IgD-negative memory B cell (primary cell): ENCODE measurements around the gene AIG1. TPM values are rescaled to one million over a fixed set of nuclear protein-coding genes. Genes with fewer than 3 reads are reported as not detected.
"Not testable (repeated sequence)": the region's sequence is repeated elsewhere in the genome, so short reads cannot be mapped to it uniquely, and the experiment has no call there.

Experiments used
- H3K27ac Mint-ChIP-seq, 3 donors: one replicate each; pipeline ENCODE4 v1.8.0; 2020 to 2022; ENCODE audit warnings: mild to moderate bottlenecking in 3 of 3, mixed read lengths in 3 of 3, moderate library complexity in 1 of 3
- H3K27me3 Mint-ChIP-seq: one replicate; pipeline ENCODE4 v1.8.0; 2021; ENCODE audit warnings: mixed read lengths
- H3K36me3 Mint-ChIP-seq: one replicate; pipeline ENCODE4 v1.8.0; 2020; ENCODE audit warnings: mild to moderate bottlenecking, mixed read lengths
- H3K4me1 Mint-ChIP-seq, 3 donors: one replicate each; pipeline ENCODE4 v1.8.0; 2020 to 2022; ENCODE audit warnings: mixed read lengths in 3 of 3, mild to moderate bottlenecking in 1 of 3
- H3K4me3 Mint-ChIP-seq, 4 donors: one replicate each; pipeline ENCODE4 v1.8.0; 2020 to 2022; ENCODE audit warnings: mild to moderate bottlenecking in 4 of 4, mixed read lengths in 4 of 4, moderate library complexity in 3 of 4
- H3K9me3 Mint-ChIP-seq, 3 donors: one replicate each; pipeline ENCODE4 v1.8.0; 2020 to 2021; ENCODE audit warnings: mixed read lengths in 3 of 3, mild to moderate bottlenecking in 1 of 3
- polyA plus RNA-seq: library from polyadenylated mRNA; unstranded; fragments of 300-500 nt; fragmentation: Illumina TruSeq; gene quantifications from one replicate; pipeline ENCODE4 v1.2.3, GENCODE V29; 2021

AIG1 gene
- polyA plus RNA-seq, 1 donor from 2014 or later: 23.0 TPM

DNA sequence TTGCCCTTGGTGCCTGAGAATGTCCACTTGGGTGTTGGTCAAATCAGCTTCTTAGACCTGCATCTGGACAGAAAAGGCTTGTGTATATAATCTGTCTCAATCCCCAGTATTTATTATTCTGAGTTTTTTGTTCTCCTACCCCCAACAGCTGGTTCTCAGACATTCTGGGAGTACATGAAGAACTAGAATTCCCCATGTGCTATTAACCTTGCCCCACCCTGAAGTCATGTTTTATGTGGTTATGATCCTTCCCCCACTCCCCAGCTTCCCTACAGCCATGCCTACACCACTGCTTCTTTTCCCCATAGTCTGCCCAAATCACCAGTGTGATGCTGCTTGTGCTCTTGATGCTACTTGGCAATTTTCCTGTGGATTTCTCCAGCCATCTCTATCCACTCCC is 232.8 kb downstream of the AIG1 start:
- Mint-ChIP-seq H3K27ac (no peak overlapping the region), H3K4me1 (no peaks in the 10 kb centered on the region), H3K9me3 (no peaks in the 10 kb centered on the region), H3K4me3 (no peak overlapping the region), H3K27me3 (no peaks in the 10 kb centered on the region), H3K36me3 (peaks cover 6% of the 10 kb centered on the region)

DNA sequence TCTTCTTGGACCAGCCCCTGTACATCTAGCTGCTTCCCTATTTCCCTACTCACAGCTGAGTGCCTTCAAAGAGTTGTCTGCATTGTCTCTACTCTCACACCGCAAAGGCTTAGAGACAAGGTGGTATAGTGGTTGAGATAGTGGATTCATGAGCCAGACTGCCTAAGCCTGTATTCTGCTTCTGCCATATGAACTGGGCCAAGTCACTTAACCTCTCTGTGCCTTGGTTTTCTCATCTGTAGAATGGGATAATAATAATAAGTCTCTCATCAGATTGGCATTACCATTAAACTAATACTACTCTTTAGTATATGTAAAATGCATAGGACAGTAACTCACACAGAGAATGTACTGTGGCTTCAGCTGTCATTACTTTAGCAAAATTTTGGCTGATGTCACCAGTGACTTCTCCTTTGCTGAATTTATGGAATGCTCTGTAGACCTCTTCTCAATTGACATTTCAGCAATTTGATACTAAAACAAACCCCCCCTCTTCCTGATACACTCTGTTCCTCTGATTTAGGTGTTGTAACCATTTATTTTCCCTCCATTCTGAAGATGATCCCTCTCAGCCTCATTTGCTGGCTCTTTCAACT is 233.7 kb downstream of the AIG1 start:
- Mint-ChIP-seq H3K4me3 (no peak overlapping the region), H3K27me3 (no peaks in the 10 kb centered on the region), H3K27ac (no peak overlapping the region), H3K4me1 (peaks cover 0 to 1% (median 0%) of the 10 kb centered on the region in 3 donors), H3K9me3 (no peaks in the 10 kb centered on the region), H3K36me3 (peaks cover 3% of the 10 kb centered on the region)

DNA sequence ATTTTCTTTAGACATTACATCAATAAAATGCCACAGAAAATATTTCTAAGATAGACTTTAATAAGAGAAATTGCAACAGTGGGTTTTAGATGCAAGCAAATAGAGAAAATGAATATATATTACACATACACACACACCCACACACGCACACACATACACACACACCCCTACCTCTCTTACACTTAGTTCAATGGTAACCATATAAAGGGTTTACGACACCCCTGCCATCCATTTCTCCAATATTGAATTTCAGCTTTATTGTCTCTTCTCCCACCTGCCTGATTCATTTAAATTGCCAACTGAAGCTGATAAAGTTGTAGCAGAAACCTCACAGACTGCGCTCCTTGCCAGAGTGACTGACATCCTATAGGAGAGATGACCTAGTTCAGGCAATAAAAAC is 235.2 kb downstream of the AIG1 start:
- Mint-ChIP-seq H3K27me3 (no peaks in the 10 kb centered on the region), H3K9me3 (no peaks in the 10 kb centered on the region), H3K36me3 (peaks cover 3% of the 10 kb centered on the region), H3K27ac (no peak overlapping the region), H3K4me3 (no peak overlapping the region), H3K4me1 (peaks cover 0 to 2% (median 0%) of the 10 kb centered on the region in 3 donors)

DNA sequence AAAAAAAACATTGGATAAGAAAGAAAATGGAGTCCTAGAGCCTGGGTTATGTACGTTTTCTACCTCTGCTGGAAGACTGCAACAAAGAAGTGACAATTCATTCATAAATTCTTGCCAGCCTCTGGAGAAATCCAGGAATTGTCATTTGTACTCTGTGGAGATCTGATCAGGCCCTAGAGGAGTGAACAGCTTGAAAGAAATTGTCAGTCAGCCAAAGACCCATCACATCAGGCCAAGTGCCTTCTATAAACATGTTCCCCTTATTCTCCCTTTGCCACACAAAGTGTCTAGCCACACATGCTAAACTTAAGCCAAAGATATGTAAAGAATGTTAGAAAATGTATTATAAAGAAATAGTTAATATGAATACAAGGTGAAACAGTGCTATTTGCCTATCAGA is 237.4 kb downstream of the AIG1 start:
- Mint-ChIP-seq H3K27me3 (no peaks in the 10 kb centered on the region), H3K4me3 (no peak overlapping the region), H3K27ac (no peak overlapping the region), H3K9me3 (no peaks in the 10 kb centered on the region), H3K36me3 (peaks cover 3% of the 10 kb centered on the region), H3K4me1 (peaks cover 0 to 2% (median 0%) of the 10 kb centered on the region in 3 donors)

DNA sequence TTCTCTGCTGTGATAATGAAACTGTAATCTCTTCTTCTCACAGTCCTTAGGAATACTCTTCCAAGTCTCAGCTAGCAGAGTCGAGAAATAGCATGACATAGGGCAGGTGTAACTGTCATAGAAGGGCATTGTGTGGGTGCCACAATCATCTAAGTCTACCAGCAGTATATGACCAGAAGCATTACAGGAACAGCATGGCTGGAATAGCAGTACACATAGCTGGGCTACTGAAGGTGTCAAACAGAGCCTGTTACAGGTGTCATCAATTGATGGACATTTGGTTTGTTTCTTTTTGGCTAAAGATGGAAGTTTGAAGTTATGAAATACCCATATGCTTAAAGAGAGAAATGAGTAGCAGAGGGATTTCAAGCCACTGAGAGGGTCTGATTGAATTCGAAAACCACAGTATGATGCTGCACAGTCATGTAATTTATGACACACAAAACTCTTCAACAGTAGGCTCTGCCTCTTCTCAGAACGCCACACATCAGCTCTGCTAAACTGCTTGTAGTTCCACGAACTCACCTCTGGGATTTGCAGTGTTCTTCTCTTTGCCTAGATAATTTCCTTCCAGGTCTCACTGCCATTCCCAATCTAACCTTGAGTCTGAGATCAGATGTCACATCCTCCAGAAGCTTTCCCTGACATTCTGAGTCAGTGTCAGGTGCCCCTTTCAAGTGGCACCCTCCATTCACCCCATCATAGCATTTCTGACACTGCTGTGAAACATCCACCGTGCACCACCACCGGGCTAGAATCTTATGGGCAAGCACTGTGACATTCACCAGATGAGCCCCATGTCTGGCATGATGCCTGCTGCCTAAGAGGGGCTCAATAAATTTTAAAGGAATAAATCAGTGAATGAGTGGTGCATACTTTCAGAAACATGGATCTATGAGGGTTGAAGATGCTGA is 238.8 kb downstream of the AIG1 start:
- Mint-ChIP-seq H3K4me1 (peaks cover 0 to 2% (median 0%) of the 10 kb centered on the region in 3 donors), H3K27me3 (no peaks in the 10 kb centered on the region), H3K36me3 (peaks cover 3% of the 10 kb centered on the region), H3K9me3 (no peaks in the 10 kb centered on the region), H3K4me3 (no peak overlapping the region), H3K27ac (no peak overlapping the region)

DNA sequence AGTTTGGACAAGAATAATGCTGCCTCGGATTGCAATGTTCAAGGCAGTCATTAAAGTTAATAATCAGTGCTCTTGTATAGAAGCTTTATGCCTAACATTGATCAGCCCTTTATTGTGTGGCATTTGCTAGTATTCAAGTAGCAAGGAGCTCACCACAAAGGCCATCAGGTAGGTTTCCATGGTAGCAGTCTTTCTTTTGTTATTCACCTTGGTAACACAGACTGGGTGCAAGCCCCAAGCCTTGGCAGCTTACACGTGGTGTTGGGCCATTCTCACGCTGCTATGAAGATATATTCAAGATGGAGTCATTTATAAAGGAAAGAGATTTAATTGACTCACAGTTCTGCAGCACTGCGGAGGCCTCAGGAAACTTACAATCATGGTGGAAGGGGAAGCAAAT is 240.5 kb downstream of the AIG1 start:
- no peak overlapping the region for H3K4me3 Mint-ChIP-seq
- peaks cover 5% of the 10 kb centered on the region for H3K36me3 Mint-ChIP-seq
- H3K27ac Mint-ChIP-seq: no peak overlapping the region
- no peaks in the 10 kb centered on the region for H3K27me3 Mint-ChIP-seq
- H3K9me3 Mint-ChIP-seq: no peaks in the 10 kb centered on the region
- peaks cover 0 to 2% (median 0%) of the 10 kb centered on the region in 3 donors for H3K4me1 Mint-ChIP-seq

DNA sequence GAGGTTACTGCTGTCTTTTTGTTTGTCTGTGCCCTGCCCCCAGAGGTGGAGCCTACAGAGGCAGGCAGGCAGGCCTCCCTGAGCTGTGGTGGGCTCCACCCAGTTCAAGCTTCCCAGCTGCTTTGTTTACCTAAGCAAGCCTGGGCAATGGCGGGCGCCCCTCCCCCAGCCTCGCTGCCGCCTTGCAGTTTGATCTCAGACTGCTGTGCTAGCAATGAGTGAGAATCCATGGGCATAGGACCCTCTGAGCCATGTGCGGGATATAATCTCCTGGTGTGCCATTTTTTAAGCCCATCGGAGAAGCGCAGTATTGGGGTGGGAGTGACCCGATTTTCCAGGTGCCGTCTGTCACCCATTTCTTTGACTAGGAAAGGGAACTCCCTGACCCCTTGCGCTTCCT is 247.1 kb downstream of the AIG1 start:
- not testable (repeated sequence) for H3K27me3 Mint-ChIP-seq, H3K4me1 Mint-ChIP-seq, H3K4me3 Mint-ChIP-seq, H3K9me3 Mint-ChIP-seq, H3K27ac Mint-ChIP-seq, H3K36me3 Mint-ChIP-seq

DNA sequence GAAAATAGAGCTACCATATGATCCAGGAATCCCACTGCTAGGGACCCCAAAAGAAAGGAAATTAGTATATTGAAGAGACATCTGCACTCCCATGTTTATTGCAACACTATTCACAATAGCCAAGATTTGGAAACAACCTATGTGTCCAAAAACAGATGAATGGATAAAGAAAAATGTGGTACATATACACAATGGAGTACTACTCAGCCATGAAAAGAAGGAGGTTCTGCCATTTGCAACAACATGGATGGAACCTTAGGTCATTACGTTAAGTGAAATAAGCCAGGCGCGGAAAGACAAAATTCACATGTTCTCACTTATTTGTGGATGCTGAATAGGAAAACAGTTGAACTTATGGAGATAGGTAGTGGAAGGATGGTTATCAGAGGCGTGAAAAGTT is 252.5 kb downstream of the AIG1 start:
- Mint-ChIP-seq H3K27ac (no peak overlapping the region), H3K27me3 (no peaks in the 10 kb centered on the region), H3K36me3 (no peaks in the 10 kb centered on the region), H3K4me1 (no peaks in the 10 kb centered on the region), H3K4me3 (no peak overlapping the region), H3K9me3 (peaks cover 1 to 8% (median 2%) of the 10 kb centered on the region in 3 donors)

DNA sequence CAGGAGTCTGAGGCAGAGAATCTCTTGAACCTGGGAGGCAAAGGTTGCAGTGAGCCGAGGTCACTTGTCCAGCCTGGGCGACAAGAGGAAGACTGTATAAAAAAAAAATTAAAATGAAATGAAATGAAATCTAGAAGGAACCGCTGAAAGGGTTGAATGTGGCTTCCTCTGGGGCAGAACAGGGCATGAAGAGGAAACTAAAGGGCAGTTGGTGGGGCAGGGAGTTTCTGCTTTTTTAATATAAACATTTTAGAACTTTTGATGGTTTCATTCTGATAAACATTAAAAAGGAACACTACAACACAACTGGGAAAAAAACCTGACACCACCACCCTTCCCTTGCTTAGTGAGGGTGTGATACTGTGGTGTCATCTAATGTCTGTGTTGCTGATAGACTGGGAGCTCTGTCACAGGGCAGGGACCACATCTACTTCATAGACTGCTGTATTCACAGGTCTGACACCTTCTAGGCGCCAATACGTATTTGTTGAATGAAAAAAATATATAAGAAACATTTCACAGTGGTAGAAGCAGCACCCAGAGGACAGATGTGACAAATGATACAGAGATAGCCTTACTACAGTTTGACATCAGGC is 260.9 kb downstream of the AIG1 start:
- Mint-ChIP-seq H3K4me1 (no peaks in the 10 kb centered on the region), H3K4me3 (no peak overlapping the region), H3K27me3 (no peaks in the 10 kb centered on the region), H3K27ac (no peak overlapping the region), H3K36me3 (peaks cover 3% of the 10 kb centered on the region), H3K9me3 (peaks cover 2 to 15% (median 11%) of the 10 kb centered on the region in 3 donors)

DNA sequence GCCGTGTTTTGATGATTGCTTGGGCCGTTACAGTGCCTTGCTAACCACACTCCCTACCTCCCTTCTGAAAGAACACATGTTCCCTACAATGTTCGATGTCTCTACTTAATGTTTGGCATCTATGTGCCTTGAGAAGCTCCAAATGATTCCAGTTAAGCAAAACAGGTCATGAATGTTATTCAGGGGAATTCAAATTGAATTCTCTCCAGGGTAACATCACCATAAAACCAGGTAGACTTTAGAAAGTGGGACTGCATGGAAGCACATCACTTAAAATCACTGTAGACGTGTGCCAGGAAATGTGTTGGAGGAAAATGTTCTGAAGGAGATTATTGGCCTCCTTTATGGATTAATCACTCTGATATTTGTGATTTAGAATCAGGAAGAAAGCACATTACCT is 261.7 kb downstream of the AIG1 start:
- H3K4me1 Mint-ChIP-seq: no peaks in the 10 kb centered on the region
- H3K36me3 Mint-ChIP-seq: peaks cover 3% of the 10 kb centered on the region
- no peaks in the 10 kb centered on the region for H3K27me3 Mint-ChIP-seq
- no peak overlapping the region for H3K4me3 Mint-ChIP-seq
- no peak overlapping the region for H3K27ac Mint-ChIP-seq
- H3K9me3 Mint-ChIP-seq: peaks cover 2 to 15% (median 6%) of the 10 kb centered on the region in 3 donors

DNA sequence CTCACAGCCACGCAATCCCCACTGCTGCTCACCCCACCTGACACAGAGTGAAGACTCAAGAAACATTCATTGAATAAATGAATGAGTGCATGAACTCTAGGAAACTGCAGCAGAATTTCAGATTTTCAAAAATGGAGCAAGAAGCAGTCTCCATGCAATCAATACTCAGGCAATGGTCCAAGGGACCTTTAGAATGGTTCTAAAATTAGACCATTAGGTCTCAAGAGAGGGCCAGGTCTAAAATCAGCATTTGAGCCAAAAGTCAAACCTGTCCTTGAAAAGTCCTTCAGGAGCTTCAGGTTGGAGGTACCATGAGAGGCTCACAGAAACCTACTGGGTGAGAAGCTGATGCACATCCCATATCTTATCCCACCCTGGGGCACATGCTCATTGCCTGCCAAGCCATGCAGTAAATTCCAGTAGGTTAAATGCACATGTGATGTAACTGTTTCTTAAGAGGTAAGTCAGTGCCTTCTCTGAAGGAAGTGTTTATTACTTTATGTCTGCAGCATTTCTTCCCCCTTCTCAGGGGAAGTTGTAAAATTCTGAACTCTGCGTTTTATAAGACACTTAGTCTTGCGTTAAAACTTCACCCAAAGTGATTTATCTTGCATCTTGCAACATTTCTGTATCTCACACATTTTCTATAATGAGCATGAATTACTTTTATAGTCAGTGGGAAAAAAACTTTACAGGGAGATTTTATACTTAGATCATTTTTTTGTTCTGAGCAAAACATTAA is 263.2 kb downstream of the AIG1 start:
- no peaks in the 10 kb centered on the region for H3K36me3 Mint-ChIP-seq
- H3K27me3 Mint-ChIP-seq: no peaks in the 10 kb centered on the region
- no peak overlapping the region for H3K4me3 Mint-ChIP-seq
- H3K9me3 Mint-ChIP-seq: peaks cover 2 to 6% (median 3%) of the 10 kb centered on the region in 3 donors
- H3K4me1 Mint-ChIP-seq: no peaks in the 10 kb centered on the region
- H3K27ac Mint-ChIP-seq: no peak overlapping the region

DNA sequence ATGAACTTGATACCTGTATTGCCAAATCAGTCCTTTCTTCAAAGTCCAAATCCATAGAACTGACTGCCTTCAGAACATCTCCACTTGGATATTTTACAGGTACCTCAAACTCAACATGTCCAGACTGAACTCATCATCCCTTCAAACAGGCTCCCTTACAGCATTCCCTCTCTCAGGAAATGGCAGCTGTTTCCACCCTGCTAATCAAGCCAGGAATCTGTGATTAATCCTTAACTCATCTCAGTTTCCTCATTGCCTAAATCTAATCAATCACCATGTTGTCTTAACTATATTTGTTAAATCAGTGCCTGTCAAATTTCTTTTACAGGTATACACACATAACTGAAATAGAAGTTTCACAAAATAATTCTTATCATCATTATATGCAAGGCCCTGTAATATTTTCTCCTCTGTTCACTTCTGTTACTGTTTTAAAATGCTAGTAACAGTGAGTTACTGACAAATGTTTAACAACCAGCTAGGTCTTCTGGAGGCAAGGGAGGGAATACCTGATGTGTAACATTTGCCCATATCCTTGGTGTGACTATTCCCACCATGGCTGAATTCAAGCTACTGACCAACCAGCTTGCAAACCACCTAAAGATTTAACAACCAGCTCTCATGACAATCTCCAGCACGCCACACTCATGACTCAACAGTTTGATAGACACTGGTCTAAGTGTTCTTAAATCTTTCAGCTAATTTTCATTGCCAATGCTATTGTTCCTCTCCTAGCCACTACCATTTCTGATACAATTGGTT is 264.9 kb downstream of the AIG1 start:
- peaks cover 0 to under 1% (median 0%) of the 10 kb centered on the region in 3 donors for H3K9me3 Mint-ChIP-seq
- H3K36me3 Mint-ChIP-seq: peaks cover 2% of the 10 kb centered on the region
- H3K27ac Mint-ChIP-seq: no peak overlapping the region
- H3K4me3 Mint-ChIP-seq: no peak overlapping the region
- H3K4me1 Mint-ChIP-seq: no peaks in the 10 kb centered on the region
- no peaks in the 10 kb centered on the region for H3K27me3 Mint-ChIP-seq

DNA sequence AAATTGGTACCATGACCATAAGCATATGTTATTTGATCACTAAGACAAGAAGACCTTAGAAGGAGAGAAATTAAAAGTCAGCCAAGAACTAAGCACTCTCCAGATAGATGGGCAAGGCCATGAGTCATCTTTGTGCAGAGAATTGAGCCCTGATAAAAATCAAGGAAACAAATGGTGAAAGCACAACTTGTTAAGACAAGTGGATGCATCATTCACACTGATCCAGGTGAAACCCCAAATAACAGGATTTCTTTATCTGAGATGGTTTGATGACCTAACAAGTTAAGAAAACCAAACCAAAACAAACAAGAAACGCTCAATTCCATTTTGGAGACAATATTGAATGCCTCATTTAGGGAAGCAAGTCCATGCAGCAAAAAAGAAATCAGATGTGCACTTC is 268.2 kb downstream of the AIG1 start:
- H3K4me1 Mint-ChIP-seq: no peaks in the 10 kb centered on the region
- no peak overlapping the region for H3K4me3 Mint-ChIP-seq
- no peaks in the 10 kb centered on the region for H3K27me3 Mint-ChIP-seq
- no peak overlapping the region for H3K27ac Mint-ChIP-seq
- peaks cover 2% of the 10 kb centered on the region for H3K36me3 Mint-ChIP-seq
- H3K9me3 Mint-ChIP-seq: no peaks in the 10 kb centered on the region

DNA sequence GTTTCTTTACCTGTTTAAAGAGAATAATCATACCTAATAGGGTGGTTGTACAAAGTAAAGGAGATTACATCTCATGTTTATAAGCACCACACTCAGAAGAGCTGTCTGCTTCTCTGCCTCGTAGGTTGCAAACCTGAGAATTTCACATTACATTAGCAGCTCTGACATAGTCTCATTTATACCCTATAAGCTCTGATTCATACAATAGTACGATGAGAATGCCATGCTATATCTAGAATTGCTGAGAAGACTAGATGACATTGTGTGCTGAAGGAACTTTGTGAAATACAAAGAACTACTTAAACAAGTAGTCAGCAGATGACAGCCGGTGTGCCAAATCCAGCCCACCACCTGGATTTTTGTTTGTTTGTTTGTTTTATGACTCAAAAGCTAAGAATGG is 268.6 kb downstream of the AIG1 start:
- Mint-ChIP-seq H3K27me3 (no peaks in the 10 kb centered on the region), H3K27ac (no peak overlapping the region), H3K9me3 (no peaks in the 10 kb centered on the region), H3K4me1 (no peaks in the 10 kb centered on the region), H3K4me3 (no peak overlapping the region), H3K36me3 (peaks cover 2% of the 10 kb centered on the region)
